K562 (cell line): Measurements from ENCODE around the gene TRIM44. TPM values are rescaled to one million over a fixed set of nuclear protein-coding genes. Genes with fewer than 3 reads are reported as not detected.

Experiments
- ATAC-seq: fragments of 200-7000 bp; cut with Tn5 transposase; 3 replicates; pipeline ENCODE4 v1.9.1; 2020; ENCODE audit warnings: moderate library complexity
- BruUV-seq: library from RNA; stranded (reverse); fragments of 400-500 nt; replicated peaks from 2 replicates; lab custom pipeline; 2021; lab: Mats Ljungman, UMichigan
- CTCF ChIA-PET: fragments of 300-600 bp; formaldehyde crosslinking; extraction: SDS; loops from one replicate; lab custom pipeline; 2021; ENCODE audit warnings: low intra/inter-chr PET ratio; lab: Yijun Ruan, JAX
- POLR2A ChIA-PET: fragments of 300-600, 350-650 bp; sonication (Branson Sonifier 250); formaldehyde crosslinking; extraction: SDS; loops from one replicate; lab custom pipeline; 2021; ENCODE audit warnings: antibody characterized with exemption, inconsistent platforms; lab: Yijun Ruan, JAX
- DNase-seq, 4 experiments: peaks; one replicate each; pipeline versions ENCODE4 v3.0.0 to v3.0.0-alpha.2; 2011 to 2018; ENCODE audit warnings: low spot score in 3 of 4, mixed read lengths in 3 of 4; ENCODE audit errors: extremely low read depth in 1 of 4
- FAIRE-seq: peaks from 2 replicates; lab custom pipeline; 2011; peaks lifted over from hg19 to GRCh38; lab: Jason Lieb, UNC
- H2AFZ ChIP-seq: 2 replicates; pipeline ENCODE4 v1.6.0; 2011; ENCODE audit warnings: low read depth, low read length, control low read depth, inconsistent platforms
- H3K27ac ChIP-seq: fragments of 200-600 bp; 3 replicates; pipeline ENCODE4 v1.8.0; 2011; ENCODE audit warnings: low read depth, mild to moderate bottlenecking, control low read depth, inconsistent platforms, low read length, moderate library complexity, mixed read lengths; ENCODE audit errors: extremely low read depth
- H3K27me3 ChIP-seq, 2 experiments: fragments of 300-600 bp in 1 of 2; 2 replicates in 1 of 2; 3 replicates in 1 of 2; pipeline versions ENCODE4 v1.6.0 to v1.8.0; 2011; ENCODE audit warnings: inconsistent platforms in 2 of 2, low read length in 2 of 2, mild to moderate bottlenecking in 1 of 2, mixed read lengths in 1 of 2, moderate library complexity in 1 of 2; ENCODE audit not compliant: control insufficient read depth in 2 of 2, insufficient read depth in 2 of 2
- H3K36me3 ChIP-seq: fragments of 300-600 bp; 3 replicates; pipeline ENCODE4 v1.8.0; 2011; ENCODE audit warnings: mild to moderate bottlenecking, low read length, inconsistent platforms; ENCODE audit not compliant: control insufficient read depth, insufficient read depth
- H3K4me1 ChIP-seq, 2 experiments: fragments of 200-600 bp in 1 of 2; replicated peaks in 1 of 2; 2 replicates in 1 of 2; 3 replicates in 1 of 2; pipeline versions ENCODE4 v1.5.1 to v1.8.0; 2011; ENCODE audit warnings: inconsistent platforms in 2 of 2, low read length in 2 of 2, mild to moderate bottlenecking in 1 of 2, mixed read lengths in 1 of 2, moderate library complexity in 1 of 2; ENCODE audit not compliant: control insufficient read depth in 2 of 2, insufficient read depth in 2 of 2
- H3K4me2 ChIP-seq: 2 replicates; pipeline ENCODE4 v1.6.1; 2011; ENCODE audit warnings: low read length, control low read depth, inconsistent platforms, mixed read lengths; ENCODE audit not compliant: insufficient read depth
- H3K4me3 ChIP-seq: fragments of 200-600 bp; sonication (generic), shearing (Covaris generic); 2 replicates; pipeline ENCODE4 v1.5.1; 2016; ENCODE audit warnings: control low read depth, inconsistent platforms
- H3K79me2 ChIP-seq: fragments of 200-600 bp; 3 replicates; pipeline ENCODE4 v1.8.0; 2011; ENCODE audit warnings: low read length, inconsistent platforms; ENCODE audit not compliant: control insufficient read depth, insufficient read depth
- H3K9ac ChIP-seq, 2 experiments: 2 replicates each; pipeline versions ENCODE4 v1.6.0 to v1.6.1; 2011; ENCODE audit warnings: low read depth in 2 of 2, low read length in 2 of 2, control low read depth in 1 of 2, inconsistent platforms in 1 of 2, mild to moderate bottlenecking in 1 of 2, mixed read lengths in 1 of 2; ENCODE audit not compliant: insufficient read depth in 1 of 2
- H3K9me1 ChIP-seq: one replicate; pipeline ENCODE4 v1.6.0; 2011; ENCODE audit warnings: inconsistent platforms, mild to moderate bottlenecking, low read length, moderate library complexity; ENCODE audit not compliant: control insufficient read depth, insufficient read depth
- H3K9me3 ChIP-seq: replicated peaks from 2 replicates; pipeline ENCODE4 v1.5.1; 2011; ENCODE audit warnings: low read depth, low read length, inconsistent platforms; ENCODE audit not compliant: control insufficient read depth, insufficient read depth
- H4K20me1 ChIP-seq: replicated peaks from 2 replicates; pipeline ENCODE4 v1.6.1; 2011; ENCODE audit warnings: low read length, inconsistent platforms, mixed read lengths; ENCODE audit not compliant: control insufficient read depth, insufficient read depth
- BMI1 ChIP-seq: fragments of 150-350 bp; IDR thresholded peaks from 2 replicates; pipeline ENCODE4 v1.6.1; 2014; ENCODE audit warnings: low read length
- E2F3 ChIP-seq: fragments of 250-450 bp; sonication (Bioruptor Pico); IDR thresholded peaks from 2 replicates; pipeline ENCODE4 v1.4.0; 2020; ENCODE audit warnings: mild to moderate bottlenecking
- FOXA3 ChIP-seq, 2 experiments: fragments of 450-650 bp in 1 of 2; sonication (generic) in 1 of 2; formaldehyde crosslinking; IDR thresholded peaks in 1 of 2; conservative IDR thresholded peaks in 1 of 2; 2 replicates each; pipeline versions ENCODE4 v1.4.0 to v1.8.0; 2020 to 2022; ENCODE audit warnings: mild to moderate bottlenecking in 2 of 2, missing genetic modification reagents in 1 of 2
- MAX ChIP-seq: sonication (generic); formaldehyde crosslinking; IDR thresholded peaks from 2 replicates; pipeline ENCODE4 v1.9.0; 2022; ENCODE audit warnings: mild to moderate bottlenecking, missing genetic modification reagents
- NCOA4 ChIP-seq: fragments of 450-650 bp; IDR thresholded peaks from 2 replicates; pipeline ENCODE4 v1.6.1; 2018; ENCODE audit warnings: mild to moderate bottlenecking; ENCODE audit not compliant: partially characterized antibody
- SREBF1 ChIP-seq: fragments of 150-350 bp; IDR thresholded peaks from 2 replicates; pipeline ENCODE4 v1.6.1; 2014; ENCODE audit warnings: antibody characterized with exemption, low read depth, low read length, borderline replicate concordance
- ZNF232 ChIP-seq: sonication (generic); formaldehyde crosslinking; IDR thresholded peaks from 2 replicates; pipeline ENCODE4 v1.8.0; 2022; ENCODE audit warnings: mild to moderate bottlenecking, missing genetic modification reagents
- ZNF57 ChIP-seq: fragments of 450-650 bp; formaldehyde crosslinking; IDR thresholded peaks from 2 replicates; pipeline ENCODE4 v1.4.0; 2020; ENCODE audit warnings: mild to moderate bottlenecking, moderate library complexity
- WGBS: fragments of 100-300 bp; shearing (Covaris generic); methylation state at CpG from one replicate; pipeline ENCODE4 v1.1.6; 2016; ENCODE audit warnings: low coverage, mixed read lengths; ENCODE audit not compliant: insufficient coverage; ENCODE audit errors: missing lambda C conversion rate; 5-methylcytosine and 5-hydroxymethylcytosine counted together
- in situ Hi-C: fragments of 300-500 bp; cut with MboI; formaldehyde crosslinking; loops from 4 replicates; pipeline ENCODE4 v1.15.0; 2018; ENCODE audit warnings: inconsistent platforms, mixed read lengths
- intact Hi-C: fragments of 100-400 bp; cut with micrococcal nuclease; formaldehyde crosslinking; loops from 2 replicates; pipeline ENCODE4 v1.14.2; 2022
- polyA plus RNA-seq, 8 experiments: library from polyadenylated mRNA; depleted of rRNA in 4 of 8; stranded (reverse) in 5 of 8; unstranded in 3 of 8; fragments of >200 nt; fragmentation: Nextera tagmentation in 2 of 8; fragmentation: Illumina TruSeq in 1 of 8; extraction: Ambion mirVana in 2 of 8; extraction: Trizol in 1 of 8; gene quantifications; 2 replicates each; pipeline versions ENCODE4 v1.2.1 to v1.2.3, GENCODE V29; 2011 to 2014; ENCODE audit warnings: inconsistent platforms in 1 of 8, missing spikeins in 1 of 8
- total RNA-seq, 7 experiments: library from RNA; depleted of rRNA in 6 of 7; stranded (reverse); fragments of >200 nt in 6 of 7; fragmentation: Illumina TruSeq in 2 of 7; extraction: Trizol in 2 of 7; gene quantifications; 2 replicates each; pipeline versions ENCODE4 v1.2.1 to v1.2.3, GENCODE V29; 2011 to 2021; ENCODE audit warnings: low replicate concordance in 1 of 7
- TF ChIP-seq, protein P1 (sequence below), 2 experiments: fragments of 450-650 bp; IDR thresholded peaks; 2 replicates each; pipeline ENCODE4 v1.6.1; 2016
- TF ChIP-seq, protein P2 (sequence below): sonication (generic); formaldehyde crosslinking; IDR thresholded peaks from 2 replicates; pipeline ENCODE4 v1.8.0; 2023; ENCODE audit warnings: mild to moderate bottlenecking, missing genetic modification reagents
- TF ChIP-seq, protein P3 (sequence below): fragments of 450-650 bp; IDR thresholded peaks from 2 replicates; pipeline ENCODE4 v1.7.0; 2016; ENCODE audit warnings: borderline replicate concordance

Gene TRIM44
- total and polyA plus RNA-seq, 9 of the 15 experiments (the other 6 are each of a cell fraction or from before 2014, with no cell fraction given): 8.3 to 105 (median 37.2) TPM

DNA sequence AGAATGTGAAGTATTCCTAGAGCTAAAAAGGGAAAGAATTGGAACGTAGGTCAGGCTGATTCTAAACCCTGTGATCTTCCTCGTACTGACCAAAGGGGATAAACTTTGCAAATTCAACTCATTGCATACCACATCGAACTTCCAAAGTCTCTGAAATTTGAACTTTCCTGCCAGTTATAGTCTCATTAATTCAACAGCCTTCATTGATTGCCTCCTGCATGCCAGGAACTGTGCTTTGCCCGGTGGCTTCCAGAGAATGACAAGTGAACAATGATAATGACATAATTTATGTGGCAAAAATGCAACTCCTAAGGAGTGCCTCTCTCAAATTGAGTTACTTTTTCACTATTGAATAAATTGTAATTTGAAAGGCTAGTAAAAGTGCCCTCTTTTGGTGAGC lies 173.6 kb downstream of the TRIM44 start:
- no peaks in the 10 kb centered on the region for H3K9me3 ChIP-seq
- no peak overlapping the region for H3K4me2 ChIP-seq
- no peak overlapping the region for H3K27ac ChIP-seq
- no peaks in the 10 kb centered on the region for H3K9me1 ChIP-seq
- H4K20me1 ChIP-seq: no peaks in the 10 kb centered on the region
- H3K36me3 ChIP-seq: no peaks in the 10 kb centered on the region
- no peak for TF ChIP-seq ZNF57
- TF ChIP-seq ZNF232 (CRISPR knock-in tag): no peak
- no peak for TF ChIP-seq NCOA4
- TF ChIP-seq, protein P1, sequence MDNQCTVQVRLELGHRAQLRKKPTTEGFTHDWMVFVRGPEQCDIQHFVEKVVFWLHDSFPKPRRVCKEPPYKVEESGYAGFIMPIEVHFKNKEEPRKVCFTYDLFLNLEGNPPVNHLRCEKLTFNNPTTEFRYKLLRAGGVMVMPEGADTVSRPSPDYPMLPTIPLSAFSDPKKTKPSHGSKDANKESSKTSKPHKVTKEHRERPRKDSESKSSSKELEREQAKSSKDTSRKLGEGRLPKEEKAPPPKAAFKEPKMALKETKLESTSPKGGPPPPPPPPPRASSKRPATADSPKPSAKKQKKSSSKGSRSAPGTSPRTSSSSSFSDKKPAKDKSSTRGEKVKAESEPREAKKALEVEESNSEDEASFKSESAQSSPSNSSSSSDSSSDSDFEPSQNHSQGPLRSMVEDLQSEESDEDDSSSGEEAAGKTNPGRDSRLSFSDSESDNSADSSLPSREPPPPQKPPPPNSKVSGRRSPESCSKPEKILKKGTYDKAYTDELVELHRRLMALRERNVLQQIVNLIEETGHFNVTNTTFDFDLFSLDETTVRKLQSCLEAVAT (IDR thresholded peaks at IDR 0.05): no peak
- TF ChIP-seq FOXA3 (CRISPR knock-in tag; conservative IDR thresholded peaks at IDR 0.05 in 1 of 2, IDR thresholded peaks at IDR 0.05 in 1 of 2): no peak
- TF ChIP-seq SREBF1: no peak
- no peak for TF ChIP-seq E2F3 (CRISPR knock-in tag)
- TF ChIP-seq, protein P2, sequence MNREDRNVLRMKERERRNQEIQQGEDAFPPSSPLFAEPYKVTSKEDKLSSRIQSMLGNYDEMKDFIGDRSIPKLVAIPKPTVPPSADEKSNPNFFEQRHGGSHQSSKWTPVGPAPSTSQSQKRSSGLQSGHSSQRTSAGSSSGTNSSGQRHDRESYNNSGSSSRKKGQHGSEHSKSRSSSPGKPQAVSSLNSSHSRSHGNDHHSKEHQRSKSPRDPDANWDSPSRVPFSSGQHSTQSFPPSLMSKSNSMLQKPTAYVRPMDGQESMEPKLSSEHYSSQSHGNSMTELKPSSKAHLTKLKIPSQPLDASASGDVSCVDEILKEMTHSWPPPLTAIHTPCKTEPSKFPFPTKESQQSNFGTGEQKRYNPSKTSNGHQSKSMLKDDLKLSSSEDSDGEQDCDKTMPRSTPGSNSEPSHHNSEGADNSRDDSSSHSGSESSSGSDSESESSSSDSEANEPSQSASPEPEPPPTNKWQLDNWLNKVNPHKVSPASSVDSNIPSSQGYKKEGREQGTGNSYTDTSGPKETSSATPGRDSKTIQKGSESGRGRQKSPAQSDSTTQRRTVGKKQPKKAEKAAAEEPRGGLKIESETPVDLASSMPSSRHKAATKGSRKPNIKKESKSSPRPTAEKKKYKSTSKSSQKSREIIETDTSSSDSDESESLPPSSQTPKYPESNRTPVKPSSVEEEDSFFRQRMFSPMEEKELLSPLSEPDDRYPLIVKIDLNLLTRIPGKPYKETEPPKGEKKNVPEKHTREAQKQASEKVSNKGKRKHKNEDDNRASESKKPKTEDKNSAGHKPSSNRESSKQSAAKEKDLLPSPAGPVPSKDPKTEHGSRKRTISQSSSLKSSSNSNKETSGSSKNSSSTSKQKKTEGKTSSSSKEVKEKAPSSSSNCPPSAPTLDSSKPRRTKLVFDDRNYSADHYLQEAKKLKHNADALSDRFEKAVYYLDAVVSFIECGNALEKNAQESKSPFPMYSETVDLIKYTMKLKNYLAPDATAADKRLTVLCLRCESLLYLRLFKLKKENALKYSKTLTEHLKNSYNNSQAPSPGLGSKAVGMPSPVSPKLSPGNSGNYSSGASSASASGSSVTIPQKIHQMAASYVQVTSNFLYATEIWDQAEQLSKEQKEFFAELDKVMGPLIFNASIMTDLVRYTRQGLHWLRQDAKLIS: no peak
- TF ChIP-seq, protein P3, sequence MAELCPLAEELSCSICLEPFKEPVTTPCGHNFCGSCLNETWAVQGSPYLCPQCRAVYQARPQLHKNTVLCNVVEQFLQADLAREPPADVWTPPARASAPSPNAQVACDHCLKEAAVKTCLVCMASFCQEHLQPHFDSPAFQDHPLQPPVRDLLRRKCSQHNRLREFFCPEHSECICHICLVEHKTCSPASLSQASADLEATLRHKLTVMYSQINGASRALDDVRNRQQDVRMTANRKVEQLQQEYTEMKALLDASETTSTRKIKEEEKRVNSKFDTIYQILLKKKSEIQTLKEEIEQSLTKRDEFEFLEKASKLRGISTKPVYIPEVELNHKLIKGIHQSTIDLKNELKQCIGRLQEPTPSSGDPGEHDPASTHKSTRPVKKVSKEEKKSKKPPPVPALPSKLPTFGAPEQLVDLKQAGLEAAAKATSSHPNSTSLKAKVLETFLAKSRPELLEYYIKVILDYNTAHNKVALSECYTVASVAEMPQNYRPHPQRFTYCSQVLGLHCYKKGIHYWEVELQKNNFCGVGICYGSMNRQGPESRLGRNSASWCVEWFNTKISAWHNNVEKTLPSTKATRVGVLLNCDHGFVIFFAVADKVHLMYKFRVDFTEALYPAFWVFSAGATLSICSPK: no peak
- no peak for TF ChIP-seq BMI1
- TF ChIP-seq MAX (CRISPR knock-in tag): no peak
- in situ Hi-C loops (loop anchor here (10.0 kb wide), 1 partner anchor 429 kb away; no protein-coding TSS in a partner anchor), intact Hi-C loops (no loop called here)
- no peak for DNase-seq
- POLR2A ChIA-PET: no interaction called here
- FAIRE-seq: no peak
- BruUV-seq: no TSS peak
- ATAC-seq: no peak
- no peaks in the 10 kb centered on the region for H3K79me2 ChIP-seq
- WGBS: 4% methylated on average over 4 of the region's 4 CpGs
- H3K4me1 ChIP-seq: no peaks in the 10 kb centered on the region
- H3K4me3 ChIP-seq: no peak overlapping the region
- no peak overlapping the region for H2AFZ ChIP-seq
- H3K9ac ChIP-seq: no peak overlapping the region
- CTCF ChIA-PET: no interaction called here
- peaks cover 9 to 17% of the 10 kb centered on the region in 2 experiments; a peak in 3 of 5 replicates for H3K27me3 ChIP-seq
